B cell (primary cell): Measurements from ENCODE around the gene PIK3CB. TPM values are rescaled to one million over a fixed set of nuclear protein-coding genes. Genes with fewer than 3 reads are reported as not detected.

ENCODE experiments used
- ATAC-seq: fragments of 200-7000 bp; cut with Tn5 transposase; one replicate; pipeline ENCODE4 v1.10.0; 2021; ENCODE audit warnings: low read depth, mild to moderate bottlenecking, moderate number of reproducible peaks, moderate library complexity
- CTCF ChIA-PET: fragments of 350-600 bp; sonication (Branson Sonifier 250); formaldehyde crosslinking; loops from one replicate; lab custom pipeline; 2021; ENCODE audit warnings: antibody characterized with exemption, inconsistent platforms; lab: Charles Lee
- POLR2A ChIA-PET: fragments of 350-600 bp; sonication (Branson Sonifier 250); formaldehyde crosslinking; loops from one replicate; lab custom pipeline; 2021; ENCODE audit warnings: antibody characterized with exemption; lab: Charles Lee
- DNase-seq: peaks from one replicate; pipeline ENCODE4 v3.0.0; 2013
- H2AFZ ChIP-seq: 2 replicates; pipeline ENCODE4 v1.6.1; 2012; ENCODE audit warnings: mild to moderate bottlenecking, low read depth, low read length; ENCODE audit not compliant: insufficient read depth, poor library complexity, severe bottlenecking
- H3K27ac ChIP-seq, 2 donors: 1 replicate in 1 of 2; 2 replicates in 1 of 2; pipeline ENCODE4 v1.5.1; 2012 to 2013; ENCODE audit warnings: low read length in 2 of 2, mild to moderate bottlenecking in 2 of 2, moderate library complexity in 1 of 2
- H3K27me3 ChIP-seq, 4 experiments: fragments of 200-600 bp in 1 of 4; sonication (generic) in 1 of 4; replicated peaks in 1 of 4; 1 replicate in 2 of 4; 2 replicates in 2 of 4; pipeline versions ENCODE4 v1.6.1 to v1.7.0; 2013 to 2016; ENCODE audit warnings: low read length in 3 of 4, mild to moderate bottlenecking in 2 of 4, mixed read lengths in 1 of 4, moderate library complexity in 1 of 4; ENCODE audit not compliant: insufficient read depth in 4 of 4, control insufficient read depth in 3 of 4; ENCODE audit errors: control extremely low read depth in 1 of 4
- H3K36me3 ChIP-seq, 2 experiments: replicated peaks in 1 of 2; 1 replicate in 1 of 2; 2 replicates in 1 of 2; pipeline versions ENCODE4 v1.6.1 to v1.7.1; 2013; ENCODE audit warnings: low read length in 1 of 2; ENCODE audit not compliant: insufficient read depth in 2 of 2, control insufficient read depth in 1 of 2; ENCODE audit errors: control extremely low read depth in 1 of 2, extremely low read depth in 1 of 2
- H3K4me1 ChIP-seq, 2 donors: fragments of 200-600 bp in 1 of 2; sonication (generic) in 1 of 2; 1 replicate in 1 of 2; 2 replicates in 1 of 2; pipeline versions ENCODE4 v1.5.1 to v1.6.1; 2013 to 2017; ENCODE audit warnings: low read length in 2 of 2; ENCODE audit not compliant: control insufficient read depth in 2 of 2, insufficient read depth in 2 of 2
- H3K4me2 ChIP-seq: replicated peaks from 2 replicates; pipeline ENCODE3; 2012; ENCODE audit warnings: mild to moderate bottlenecking, low read depth, low read length; ENCODE audit not compliant: poor library complexity, severe bottlenecking
- H3K4me3 ChIP-seq, 5 experiments: fragments of 200-600 bp in 1 of 5; sonication (generic) in 1 of 5; 1 replicate in 3 of 5; 2 replicates in 2 of 5; pipeline versions ENCODE4 v1.5.1 to v1.7.0; 2011 to 2016; ENCODE audit warnings: low read length in 4 of 5, mild to moderate bottlenecking in 4 of 5, low read depth in 2 of 5, control low read depth in 1 of 5, moderate library complexity in 1 of 5; ENCODE audit not compliant: insufficient read depth in 1 of 5; ENCODE audit errors: control extremely low read depth in 1 of 5, extremely low read depth in 1 of 5
- H3K79me2 ChIP-seq: fragments of 200-600 bp; sonication (generic); one replicate; pipeline ENCODE4 v1.6.0; 2016; ENCODE audit warnings: low read length; ENCODE audit not compliant: control insufficient read depth, insufficient read depth
- H3K9ac ChIP-seq: fragments of 200-600 bp; sonication (generic); 2 replicates; pipeline ENCODE4 v1.6.1; 2017; ENCODE audit warnings: mild to moderate bottlenecking, low read length, moderate library complexity
- H3K9me3 ChIP-seq, 3 donors: one replicate each; pipeline versions ENCODE4 v1.6.1 to v1.7.1; 2013; ENCODE audit warnings: low read length in 2 of 3; ENCODE audit not compliant: control insufficient read depth in 2 of 3, insufficient read depth in 1 of 3; ENCODE audit errors: control extremely low read depth in 1 of 3
- H4K20me1 ChIP-seq: 2 replicates; pipeline ENCODE4 v1.6.0; 2012; ENCODE audit warnings: mild to moderate bottlenecking, low read length; ENCODE audit not compliant: insufficient read depth, control insufficient read depth, poor library complexity, severe bottlenecking
- H3K27ac Mint-ChIP-seq: one replicate; pipeline ENCODE4 v1.8.0; 2021; ENCODE audit warnings: mixed read lengths
- H3K27me3 Mint-ChIP-seq: one replicate; pipeline ENCODE4 v1.8.0; 2021; ENCODE audit warnings: mixed read lengths
- H3K4me1 Mint-ChIP-seq: one replicate; pipeline ENCODE4 v1.8.0; 2021; ENCODE audit warnings: mixed read lengths
- H3K4me3 Mint-ChIP-seq: one replicate; pipeline ENCODE4 v1.8.0; 2021; ENCODE audit warnings: mixed read lengths
- H3K9me3 Mint-ChIP-seq: one replicate; pipeline ENCODE4 v1.8.0; 2022; ENCODE audit warnings: mixed read lengths; ENCODE audit not compliant: insufficient read depth
- EZH2 ChIP-seq: IDR thresholded peaks from 2 replicates; pipeline ENCODE4 v1.6.1; 2012; ENCODE audit warnings: borderline replicate concordance, low read depth, mild to moderate bottlenecking, moderate library complexity, low read length; ENCODE audit not compliant: insufficient read depth, poor library complexity, severe bottlenecking
- WGBS: methylation state at CpG from one replicate; pipeline ENCODE4 v1.1.5; 2013; ENCODE audit warnings: missing lambda C conversion rate; ENCODE audit not compliant: insufficient coverage; 5-methylcytosine and 5-hydroxymethylcytosine counted together
- intact Hi-C: fragments of 100-400 bp; cut with micrococcal nuclease; formaldehyde crosslinking; loops from one replicate; pipeline ENCODE4 v1.10.0; 2022
- polyA plus RNA-seq: library from polyadenylated mRNA; depleted of rRNA; stranded (reverse); fragments of >200 nt; gene quantifications from 2 replicates; pipeline ENCODE4 v1.2.3, GENCODE V29; 2012
- total RNA-seq, 2 donors: library from RNA; stranded (reverse); fragments of 120-200 nt in 1 of 2; gene quantifications; 1 replicate in 1 of 2; 2 replicates in 1 of 2; pipeline versions ENCODE4 v1.2.3 to v1.2.4, GENCODE V29; 2013 to 2022
- TF ChIP-seq, protein P1 (sequence below): fragments of 200-600 bp; IDR thresholded peaks from one replicate; pipeline ENCODE4 v1.8.0; 2022; ENCODE audit warnings: antibody characterized with exemption, mild to moderate bottlenecking

PIK3CB gene
- total and polyA plus RNA-seq, 2 donors (not counting 1 experiment from before 2014, with no cell fraction given): 3.6 to 29.4 TPM

GRCh38 chr3:138875754-138876664 is 41.3 kb upstream of the PIK3CB start:
- Mint-ChIP-seq H3K27me3 (peaks cover 13% of the 10 kb centered on the region), H3K4me1 (peaks cover 2% of the 10 kb centered on the region), H3K27ac (no peak overlapping the region), H3K4me3 (no peak overlapping the region), H3K9me3 (peaks cover 6% of the 10 kb centered on the region)
- POLR2A ChIA-PET: no interaction called here
- H3K27ac ChIP-seq: no peak overlapping the region
- no peak for TF ChIP-seq EZH2
- TF ChIP-seq, protein P1, sequence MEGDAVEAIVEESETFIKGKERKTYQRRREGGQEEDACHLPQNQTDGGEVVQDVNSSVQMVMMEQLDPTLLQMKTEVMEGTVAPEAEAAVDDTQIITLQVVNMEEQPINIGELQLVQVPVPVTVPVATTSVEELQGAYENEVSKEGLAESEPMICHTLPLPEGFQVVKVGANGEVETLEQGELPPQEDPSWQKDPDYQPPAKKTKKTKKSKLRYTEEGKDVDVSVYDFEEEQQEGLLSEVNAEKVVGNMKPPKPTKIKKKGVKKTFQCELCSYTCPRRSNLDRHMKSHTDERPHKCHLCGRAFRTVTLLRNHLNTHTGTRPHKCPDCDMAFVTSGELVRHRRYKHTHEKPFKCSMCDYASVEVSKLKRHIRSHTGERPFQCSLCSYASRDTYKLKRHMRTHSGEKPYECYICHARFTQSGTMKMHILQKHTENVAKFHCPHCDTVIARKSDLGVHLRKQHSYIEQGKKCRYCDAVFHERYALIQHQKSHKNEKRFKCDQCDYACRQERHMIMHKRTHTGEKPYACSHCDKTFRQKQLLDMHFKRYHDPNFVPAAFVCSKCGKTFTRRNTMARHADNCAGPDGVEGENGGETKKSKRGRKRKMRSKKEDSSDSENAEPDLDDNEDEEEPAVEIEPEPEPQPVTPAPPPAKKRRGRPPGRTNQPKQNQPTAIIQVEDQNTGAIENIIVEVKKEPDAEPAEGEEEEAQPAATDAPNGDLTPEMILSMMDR: no peak
- intact Hi-C loops: no loop called here
- no peak overlapping the region for H3K4me2 ChIP-seq
- H3K36me3 ChIP-seq: no peaks in the 10 kb centered on the region
- peaks cover 0 to 7% (median 0%) of the 10 kb centered on the region in 3 donors for H3K9me3 ChIP-seq
- H3K4me1 ChIP-seq: no peaks in the 10 kb centered on the region
- no peak overlapping the region for H3K9ac ChIP-seq
- DNase-seq (no peak), ATAC-seq (no peak)
- H3K4me3 ChIP-seq: no peak overlapping the region
- CTCF ChIA-PET: no interaction called here
- H3K79me2 ChIP-seq: no peaks in the 10 kb centered on the region
- no peaks in the 10 kb centered on the region for H3K27me3 ChIP-seq
- 64% methylated on average over 5 of the region's 12 CpGs for WGBS
- H2AFZ ChIP-seq: no peak overlapping the region
- H4K20me1 ChIP-seq: no peaks in the 10 kb centered on the region
